HEK293 (cell line): ENCODE results near the gene AKAP14.
"Not testable (repeated sequence)": the region's sequence is repeated elsewhere in the genome, so short reads cannot be mapped to it uniquely, and the experiment has no call there.

Source experiments
- CTCF ChIA-PET: fragments of 350-600 bp; formaldehyde crosslinking; extraction: SDS; loops from one replicate; lab custom pipeline; 2021; ENCODE audit warnings: antibody characterized with exemption; lab: Yijun Ruan, JAX
- POLR2A ChIA-PET: fragments of 300-600 bp; formaldehyde crosslinking; extraction: SDS; loops from one replicate; lab custom pipeline; 2020; ENCODE audit warnings: antibody characterized with exemption, inconsistent platforms; lab: Yijun Ruan, JAX
- H3K27ac ChIP-seq: fragments of 200-500 bp; sonication (Bioruptor generic); 2 replicates; pipeline ENCODE4 v1.5.1; 2014; ENCODE audit warnings: low read depth, low read length, control low read depth, inconsistent platforms; ENCODE audit errors: extremely low read depth
- H3K36me3 ChIP-seq, 2 experiments: fragments of 200-500 bp in 1 of 2; sonication (Bioruptor generic) in 1 of 2; 1 replicate in 1 of 2; 2 replicates in 1 of 2; pipeline ENCODE4 v1.5.1; 2014 to 2017; ENCODE audit warnings: inconsistent platforms in 2 of 2, low read length in 2 of 2; ENCODE audit not compliant: control insufficient read depth in 2 of 2, insufficient read depth in 1 of 2
- H3K4me1 ChIP-seq: fragments of 200-500 bp; sonication (Bioruptor generic); 2 replicates; pipeline ENCODE4 v1.5.1; 2014; ENCODE audit warnings: mild to moderate bottlenecking, low read length, inconsistent platforms; ENCODE audit not compliant: control insufficient read depth, insufficient read depth
- H3K4me3 ChIP-seq: 2 replicates; pipeline ENCODE4 v1.5.1; 2011; ENCODE audit warnings: low read depth, mild to moderate bottlenecking, control low read depth, low read length, moderate library complexity
- H3K9me3 ChIP-seq: fragments of 200-500 bp; sonication (Bioruptor generic); 2 replicates; pipeline ENCODE4 v1.5.1; 2014; ENCODE audit warnings: low read depth, low read length, inconsistent platforms; ENCODE audit not compliant: control insufficient read depth, insufficient read depth
- ZNF146 ChIP-seq: fragments of 450-650 bp; formaldehyde crosslinking; IDR thresholded peaks from 2 replicates; pipeline ENCODE4 v1.5.1; 2016; ENCODE audit warnings: missing biosample characterization, missing genetic modification characterization
- ZNF23 ChIP-seq: fragments of 450-650 bp; formaldehyde crosslinking; IDR thresholded peaks from 2 replicates; pipeline ENCODE4 v1.5.1; 2016; ENCODE audit warnings: missing biosample characterization, missing genetic modification characterization, borderline replicate concordance
- ZNF280D ChIP-seq: fragments of 450-650 bp; formaldehyde crosslinking; IDR thresholded peaks from 2 replicates; pipeline ENCODE4 v1.5.1; 2016; ENCODE audit warnings: missing biosample characterization, missing genetic modification characterization
- ZNF629 ChIP-seq: fragments of 450-650 bp; formaldehyde crosslinking; IDR thresholded peaks from 2 replicates; pipeline ENCODE4 v1.5.1; 2017; ENCODE audit warnings: missing biosample characterization, missing genetic modification characterization
- ZNF837 ChIP-seq: fragments of 450-650 bp; formaldehyde crosslinking; IDR thresholded peaks from 2 replicates; pipeline ENCODE4 v1.5.1; 2016; ENCODE audit warnings: missing biosample characterization, missing genetic modification characterization

AKAP14 gene

GRCh38 chrX:119960625-119961024 is 64.9 kb downstream of the AKAP14 start (continued):
- TF ChIP-seq ZNF629 (tag by site-specific recombination) (no peak), ZNF837 (tag by site-specific recombination) (no peak), ZNF23 (tag by site-specific recombination) (no peak)

GRCh38 chrX:119966837-119967236 is 71.1 kb downstream of the AKAP14 start:
- peak; percentile 73; the same call in 1 of the 2 replicates for TF ChIP-seq ZNF280D (tag by site-specific recombination)
- TF ChIP-seq ZNF146 (tag by site-specific recombination), result peak; percentile 80
- CTCF ChIA-PET, H3K9me3 ChIP-seq, H3K4me1 ChIP-seq, H3K4me3 ChIP-seq, H3K36me3 ChIP-seq, H3K27ac ChIP-seq, POLR2A ChIA-PET: not testable (repeated sequence)
